ENCODE measurements around the gene ARL6IP1.

ARL6IP1 gene

GRCh38 chr16:18801145-18801972 lies at the start of gene ARL6IP1:
ARL6IP1 (minus strand) TSS chr16:18801549; CDS start chr16:18801466, 83 bp downstream.
- peak; percentile 100 for DNase-seq (ENCODE audit: low read depth)

DNA sequence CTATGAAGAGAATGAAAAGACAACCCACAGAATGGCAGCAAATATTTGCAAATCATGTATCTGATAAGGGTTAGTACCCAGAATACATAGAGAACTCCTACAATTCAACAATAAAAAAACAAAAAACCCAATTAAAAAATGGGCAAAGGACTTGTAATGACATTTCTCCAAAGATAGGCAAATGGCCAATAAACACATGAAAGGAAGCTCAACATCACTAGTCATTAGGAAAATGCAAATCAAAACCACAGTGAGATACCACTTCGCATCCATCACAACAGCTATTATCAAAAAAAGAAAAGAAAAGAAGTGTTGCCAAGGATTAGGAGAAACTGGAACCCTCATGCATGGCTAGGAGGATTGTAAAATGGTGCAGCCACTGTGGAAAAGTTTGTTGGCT lies 45.1 kb upstream of the ARL6IP1 start:
- no peak for DNase-seq (ENCODE audit: low read depth)

GRCh38 chr16:18842565-18842964 lies 41.2 kb upstream of the ARL6IP1 start:
- DNase-seq (ENCODE audit: low read depth): no peak

DNA sequence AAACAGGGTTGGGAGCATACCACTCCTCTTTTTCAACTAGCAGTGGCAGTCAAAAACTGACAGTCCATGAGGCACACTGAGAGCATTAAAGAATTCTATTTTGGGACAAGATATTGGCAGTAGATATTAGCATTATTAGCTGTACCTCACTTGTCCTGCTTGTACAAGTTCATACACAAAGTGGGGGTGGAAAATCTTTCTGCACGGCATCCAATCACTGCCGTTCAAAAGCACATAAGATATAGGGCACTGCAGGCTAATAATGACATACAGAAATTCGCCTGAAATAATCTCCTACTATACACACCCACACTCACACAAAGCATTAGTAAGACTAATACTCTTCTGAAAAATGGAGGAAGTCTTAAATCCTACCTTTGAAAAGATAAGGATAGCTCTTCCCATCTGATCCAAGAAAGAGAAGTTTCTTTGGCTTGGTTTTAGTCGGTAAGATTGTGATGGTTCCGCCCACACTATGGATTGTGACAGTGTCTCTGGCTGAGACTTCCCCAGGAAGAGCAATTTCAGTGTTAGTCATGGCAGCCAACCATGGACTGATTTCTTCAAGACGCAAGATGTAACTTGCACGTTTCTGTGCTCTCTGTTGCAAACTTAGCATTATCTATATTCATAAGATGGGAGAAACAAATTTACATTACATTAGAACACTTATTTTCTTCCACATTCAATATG lies 40.6 kb upstream of the ARL6IP1 start:
- DNase-seq (ENCODE audit: low read depth): no peak

GRCh38 chr16:18839555-18839954 lies 38.2 kb upstream of the ARL6IP1 start:
- DNase-seq (ENCODE audit: low read depth): no peak

- DNase-seq (ENCODE audit: low read depth): no peak
These were observed 35.4 kb upstream of the ARL6IP1 start for GRCh38 chr16:18836702-18837101.

- no peak for DNase-seq (ENCODE audit: low read depth)
These were observed 33.5 kb upstream of the ARL6IP1 start for GRCh38 chr16:18834864-18835263.

- no peak for DNase-seq (ENCODE audit: low read depth)
These were observed 32.6 kb upstream of the ARL6IP1 start for GRCh38 chr16:18833707-18834505.

DNA sequence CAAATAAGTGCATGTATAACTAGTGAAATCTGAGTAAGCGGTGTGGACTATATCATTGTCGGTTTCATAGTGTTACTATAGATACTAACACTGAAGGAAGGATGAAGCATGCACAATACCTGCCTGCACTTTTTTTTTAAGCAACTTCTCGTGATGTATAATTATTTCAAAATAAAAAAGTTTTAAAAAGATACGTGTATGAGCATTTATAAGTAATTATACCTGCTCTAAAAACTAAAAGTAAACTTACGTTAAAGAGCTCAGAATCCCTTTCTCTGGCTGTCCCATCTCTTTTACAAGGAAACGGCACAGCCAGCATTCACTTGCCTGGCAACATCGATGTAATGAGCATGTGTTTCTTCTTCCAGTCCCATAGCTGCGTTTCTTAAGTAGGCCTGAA lies 31.3 kb upstream of the ARL6IP1 start:
- DNase-seq (ENCODE audit: low read depth): no peak

- no peak for DNase-seq (ENCODE audit: low read depth)
These were observed 30.7 kb upstream of the ARL6IP1 start for GRCh38 chr16:18832006-18832405.

DNA sequence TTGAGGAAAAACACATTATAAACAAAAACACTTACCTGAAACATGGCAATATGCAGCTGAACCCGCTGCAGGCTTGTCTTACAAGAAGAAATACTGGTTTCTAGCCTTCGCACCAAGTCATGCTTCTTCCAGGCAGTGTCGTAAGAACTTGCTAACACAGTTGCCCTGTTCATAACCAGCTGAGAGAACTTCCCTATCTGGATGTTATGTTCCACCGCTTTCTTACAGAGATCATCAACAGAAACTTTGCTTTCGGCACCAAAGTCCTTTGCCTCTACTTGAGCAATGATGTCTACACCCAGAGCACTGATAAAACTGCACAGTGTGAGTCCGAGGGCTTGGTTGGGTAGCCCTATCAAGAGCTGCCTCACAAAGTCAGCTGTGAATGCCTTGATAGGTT lies 27.9 kb upstream of the ARL6IP1 start:
- DNase-seq (ENCODE audit: low read depth): no peak

GRCh38 chr16:18827890-18828289 lies 26.5 kb upstream of the ARL6IP1 start:
- DNase-seq (ENCODE audit: low read depth): no peak

- DNase-seq (ENCODE audit: low read depth): no peak
These were observed 14.9 kb upstream of the ARL6IP1 start for GRCh38 chr16:18816286-18816685.

- DNase-seq (ENCODE audit: low read depth): no peak
These were observed 10.6 kb upstream of the ARL6IP1 start for GRCh38 chr16:18811925-18812324.

DNA sequence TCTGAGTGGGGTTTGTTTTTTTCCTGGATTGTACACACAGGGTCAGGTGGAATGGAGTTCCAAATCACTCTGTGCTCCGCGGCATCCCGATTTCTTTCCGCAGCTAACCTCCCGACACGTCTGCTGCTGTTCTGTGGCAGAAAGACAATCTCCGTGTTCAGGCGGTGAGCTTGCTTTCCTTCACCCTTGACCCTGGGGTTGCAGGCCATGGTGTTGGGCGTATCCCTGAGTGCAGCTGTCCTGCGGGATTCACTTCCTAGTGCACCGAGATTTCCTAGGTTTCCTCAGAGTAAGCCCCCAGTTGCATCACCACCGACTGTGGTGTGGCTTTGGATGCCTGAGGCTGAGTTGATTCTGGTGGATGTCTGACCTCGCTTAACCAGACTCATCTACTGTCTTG lies 7.8 kb upstream of the ARL6IP1 start:
- no peak for DNase-seq (ENCODE audit: low read depth)

DNA sequence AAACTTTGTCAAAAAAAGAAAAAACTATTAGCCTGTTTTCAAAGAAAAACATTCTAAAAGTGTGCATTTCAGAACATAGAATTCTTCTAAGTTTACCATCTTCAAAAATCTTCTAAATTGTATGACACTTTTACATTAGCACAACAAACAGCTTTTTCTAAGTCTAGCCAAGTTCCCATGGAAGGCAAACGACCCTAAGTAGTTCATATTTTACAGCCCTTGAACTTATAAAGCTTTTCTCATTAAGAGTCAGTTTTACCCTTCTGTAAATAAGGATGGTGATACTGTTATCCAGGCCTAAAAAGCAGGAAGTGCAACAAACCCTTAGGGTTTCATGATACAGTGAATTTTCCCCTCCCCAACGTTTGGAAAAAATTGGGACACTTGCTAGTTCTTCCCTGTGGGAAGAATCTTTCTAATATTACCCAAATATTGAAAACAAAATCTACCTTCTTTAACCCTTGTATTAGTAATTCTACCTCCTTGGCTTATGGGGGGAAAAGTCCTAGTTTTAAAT lies 4.0 kb upstream of the ARL6IP1 start:
- no peak for DNase-seq (ENCODE audit: low read depth)

GRCh38 chr16:18804540-18804939 lies 3.2 kb upstream of the ARL6IP1 start:
- no peak for DNase-seq (ENCODE audit: low read depth)

GRCh38 chr16:18803569-18804462 lies 2.5 kb upstream of the ARL6IP1 start:
- peak; percentile 13 for DNase-seq (ENCODE audit: low read depth)

DNA sequence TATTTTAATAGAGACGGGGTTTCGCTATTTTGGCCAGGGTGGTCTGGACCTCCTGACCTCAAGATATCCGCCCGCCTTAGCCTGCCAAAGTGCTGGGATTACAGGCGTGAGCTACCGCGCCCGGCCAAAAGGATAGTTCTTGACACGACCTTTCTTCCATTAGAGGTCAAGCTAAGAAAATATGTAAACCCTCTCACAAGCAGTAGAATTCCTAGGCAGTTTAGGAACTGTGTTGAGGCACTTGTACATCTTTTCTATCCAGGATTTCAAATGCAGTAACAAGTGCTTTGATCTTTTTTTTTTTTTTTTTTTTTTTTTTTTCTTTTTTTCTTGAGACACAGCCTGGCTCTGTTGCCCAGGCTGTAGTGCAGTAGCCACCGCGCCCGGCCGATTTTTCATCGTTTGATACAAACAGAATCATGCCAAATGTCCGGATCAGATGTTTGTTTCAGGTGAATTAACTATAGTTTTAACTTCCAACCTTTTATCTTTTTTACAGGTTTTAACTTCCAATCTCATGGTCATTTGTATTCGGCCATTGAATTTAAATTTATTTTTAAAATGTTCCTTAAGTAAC lies 1.5 kb upstream of the ARL6IP1 start:
- DNase-seq (ENCODE audit: low read depth): no peak

- no peak for DNase-seq (ENCODE audit: low read depth)
These were observed 589 bp downstream of the ARL6IP1 start for GRCh38 chr16:18800775-18801144.

DNA sequence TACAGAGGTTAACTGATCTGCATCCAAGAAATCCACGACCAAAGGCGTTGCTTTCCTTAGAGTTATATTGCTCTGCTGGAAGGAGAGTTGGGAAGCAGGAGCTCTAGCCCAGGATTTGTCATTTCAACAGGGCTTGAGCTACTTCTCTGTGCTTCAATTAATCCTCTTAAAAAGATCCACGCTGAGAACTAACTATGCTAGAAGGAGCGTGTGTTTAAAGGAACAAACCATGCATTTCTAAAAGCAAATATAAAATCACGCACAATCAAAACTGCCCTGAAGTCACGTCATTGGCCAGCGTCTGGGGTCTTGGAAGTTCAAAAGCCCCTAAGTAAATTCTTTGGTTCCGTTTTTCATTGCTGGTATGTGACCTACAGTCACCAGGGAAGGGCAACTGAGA lies 1.1 kb downstream of the ARL6IP1 start:
- no peak for DNase-seq (ENCODE audit: low read depth)

Data from fibroblast of the conjunctiva (primary cell).